Measurements from ENCODE around the gene DTNA. TPM values are rescaled to one million over a fixed set of nuclear protein-coding genes. Genes with fewer than 3 reads are reported as not detected.

The DTNA gene
- polyA plus RNA-seq, 1 donor (not counting 4 experiments of a cell fraction or from before 2014, with no cell fraction given) = 0.81 TPM

- H3K79me2 ChIP-seq (ENCODE audit: control insufficient read depth, insufficient read depth, low read length) = no peaks in the 10 kb centered on the region
- FAIRE-seq (no peak), DNase-seq (ENCODE audit: low read depth, low spot score) (no peak)
- H3K9me3 ChIP-seq (ENCODE audit: control insufficient read depth, low read depth, low read length) = no peaks in the 10 kb centered on the region
- H3K4me1 ChIP-seq (ENCODE audit: control insufficient read depth, extremely low read depth, insufficient read depth, low read length) = no peaks in the 10 kb centered on the region
- H3K4me2 ChIP-seq (ENCODE audit: control insufficient read depth, extremely low read depth, insufficient read depth, low read depth, low read length) = no peak overlapping the region
- dilution Hi-C loops (cut with MboI; ENCODE audit: extremely low pct_ligation_motif_present, low sequenced_read_pairs) = no loop called here
- no peak overlapping the region for H2AFZ ChIP-seq (ENCODE audit: control insufficient read depth, low read length)
- no peak overlapping the region for H3K9ac ChIP-seq (ENCODE audit: control insufficient read depth, extremely low read depth, insufficient read depth, low read length)
- H4K20me1 ChIP-seq (ENCODE audit: control insufficient read depth, extremely low read depth, insufficient read depth, low read length) = no peaks in the 10 kb centered on the region
- H3K4me3 ChIP-seq (ENCODE audit: control insufficient read depth in 2 of 3, extremely low read depth in 1 of 3, insufficient read depth in 2 of 3, low read depth in 1 of 3, low read length in 3 of 3) = no peak overlapping the region
- H3K9me1 ChIP-seq (ENCODE audit: control insufficient read depth, extremely low read depth, insufficient read depth, low read length) = no peaks in the 10 kb centered on the region
- H3K27me3 ChIP-seq (ENCODE audit: control insufficient read depth, extremely low read depth, insufficient read depth, low read length) = no peaks in the 10 kb centered on the region
- H3K36me3 ChIP-seq (ENCODE audit: control insufficient read depth in 2 of 2, extremely low read depth in 1 of 2, insufficient read depth in 2 of 2, low read length in 2 of 2) = no peaks in the 10 kb centered on the region
- H3K27ac ChIP-seq (ENCODE audit: control insufficient read depth, insufficient read depth, low read length) = no peak overlapping the region
- TF ChIP-seq CTCF (optimal IDR thresholded peaks at IDR 0.05 in 1 of 3, IDR thresholded peaks at IDR 0.05 in 1 of 3, conservative IDR thresholded peaks at IDR 0.05 in 1 of 3; ENCODE audit: extremely low read depth in 1 of 3, insufficient read depth in 2 of 3, low read length in 3 of 3) (peak in 1 of 3 experiments; percentile 8), EZH2 (IDR thresholded peaks at IDR 0.05; ENCODE audit: low read length) (no peak)
These were observed 130.2 kb downstream of the DTNA start for GRCh38 chr18:34840256-34840826.

- no peaks in the 10 kb centered on the region for H4K20me1 ChIP-seq (ENCODE audit: control insufficient read depth, extremely low read depth, insufficient read depth, low read length)
- H3K4me3 ChIP-seq (ENCODE audit: control insufficient read depth in 2 of 3, extremely low read depth in 1 of 3, insufficient read depth in 2 of 3, low read depth in 1 of 3, low read length in 3 of 3) = no peak overlapping the region
- no peak overlapping the region for H3K27ac ChIP-seq (ENCODE audit: control insufficient read depth, insufficient read depth, low read length)
- no peaks in the 10 kb centered on the region for H3K36me3 ChIP-seq (ENCODE audit: control insufficient read depth in 2 of 2, extremely low read depth in 1 of 2, insufficient read depth in 2 of 2, low read length in 2 of 2)
- no peak overlapping the region for H2AFZ ChIP-seq (ENCODE audit: control insufficient read depth, low read length)
- no peaks in the 10 kb centered on the region for H3K79me2 ChIP-seq (ENCODE audit: control insufficient read depth, insufficient read depth, low read length)
- H3K9me3 ChIP-seq (ENCODE audit: control insufficient read depth, low read depth, low read length) = no peaks in the 10 kb centered on the region
- no peaks in the 10 kb centered on the region for H3K9me1 ChIP-seq (ENCODE audit: control insufficient read depth, extremely low read depth, insufficient read depth, low read length)
- dilution Hi-C loops (cut with MboI; ENCODE audit: extremely low pct_ligation_motif_present, low sequenced_read_pairs) = no loop called here
- no peak overlapping the region for H3K4me2 ChIP-seq (ENCODE audit: control insufficient read depth, extremely low read depth, insufficient read depth, low read depth, low read length)
- FAIRE-seq (no peak), DNase-seq (ENCODE audit: low read depth, low spot score) (no peak)
- H3K4me1 ChIP-seq (ENCODE audit: control insufficient read depth, extremely low read depth, insufficient read depth, low read length) = no peaks in the 10 kb centered on the region
- no peak overlapping the region for H3K9ac ChIP-seq (ENCODE audit: control insufficient read depth, extremely low read depth, insufficient read depth, low read length)
- H3K27me3 ChIP-seq (ENCODE audit: control insufficient read depth, extremely low read depth, insufficient read depth, low read length) = no peaks in the 10 kb centered on the region
- TF ChIP-seq EZH2 (IDR thresholded peaks at IDR 0.05; ENCODE audit: low read length) (no peak), CTCF (optimal IDR thresholded peaks at IDR 0.05 in 1 of 3, IDR thresholded peaks at IDR 0.05 in 1 of 3, conservative IDR thresholded peaks at IDR 0.05 in 1 of 3; ENCODE audit: extremely low read depth in 1 of 3, insufficient read depth in 2 of 3, low read length in 3 of 3) (no peak)
These were observed 131.8 kb downstream of the DTNA start for GRCh38 chr18:34841891-34842290.
